ENCODE measurements around the gene S100A9.

The S100A9 gene

DNA sequence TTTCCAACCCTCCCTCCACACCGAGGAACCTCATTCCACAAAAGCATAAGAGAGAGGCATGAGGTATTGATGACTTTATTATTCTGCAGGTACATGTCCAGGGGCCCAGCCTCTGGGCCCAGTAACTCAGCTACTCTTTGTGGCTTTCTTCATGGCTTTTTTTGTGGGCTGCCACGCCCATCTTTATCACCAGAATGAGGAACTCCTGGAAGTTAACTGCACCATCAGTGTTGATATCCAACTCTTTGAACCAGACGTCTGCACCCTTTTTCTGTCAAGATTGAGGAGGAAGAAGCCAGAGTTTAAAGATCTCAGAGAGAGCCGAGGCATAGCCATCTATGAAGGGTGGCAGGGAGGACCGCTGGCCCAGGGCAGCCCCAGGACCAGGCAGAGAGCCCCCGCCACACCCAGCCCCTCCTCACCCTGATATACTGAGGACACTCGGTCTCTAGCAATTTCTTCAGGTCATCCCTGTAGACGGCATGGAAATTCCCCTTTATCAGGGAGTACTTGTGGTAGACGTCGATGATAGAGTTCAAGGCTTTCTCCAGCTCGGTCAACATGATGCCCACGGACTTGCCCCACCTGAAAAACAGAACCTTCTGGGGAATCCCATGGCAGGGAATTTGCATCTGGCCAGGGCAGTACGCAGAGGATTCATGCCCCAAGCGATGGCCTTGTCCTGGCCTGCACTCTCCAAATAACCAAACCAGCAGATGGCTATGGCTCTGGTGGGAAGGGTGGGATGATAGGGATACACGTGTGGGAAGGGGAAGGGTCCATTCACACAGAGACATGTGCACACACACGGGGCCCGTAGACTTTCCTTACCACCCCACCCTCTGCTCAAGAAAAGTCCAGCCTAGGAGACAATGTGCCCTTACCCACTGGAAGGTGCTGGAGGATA lies 32.6 kb downstream of the S100A9 start:
- H3K27me3 ChIP-seq (replicated peaks): no peaks in the 10 kb centered on the region
- in situ Hi-C loops (cut with HindIII; ENCODE audit: low pct_ligation_motif_present, low sequenced_read_pairs): no loop called here
- no peaks in the 10 kb centered on the region for H3K36me3 ChIP-seq (replicated peaks)
- TF ChIP-seq, protein P1, sequence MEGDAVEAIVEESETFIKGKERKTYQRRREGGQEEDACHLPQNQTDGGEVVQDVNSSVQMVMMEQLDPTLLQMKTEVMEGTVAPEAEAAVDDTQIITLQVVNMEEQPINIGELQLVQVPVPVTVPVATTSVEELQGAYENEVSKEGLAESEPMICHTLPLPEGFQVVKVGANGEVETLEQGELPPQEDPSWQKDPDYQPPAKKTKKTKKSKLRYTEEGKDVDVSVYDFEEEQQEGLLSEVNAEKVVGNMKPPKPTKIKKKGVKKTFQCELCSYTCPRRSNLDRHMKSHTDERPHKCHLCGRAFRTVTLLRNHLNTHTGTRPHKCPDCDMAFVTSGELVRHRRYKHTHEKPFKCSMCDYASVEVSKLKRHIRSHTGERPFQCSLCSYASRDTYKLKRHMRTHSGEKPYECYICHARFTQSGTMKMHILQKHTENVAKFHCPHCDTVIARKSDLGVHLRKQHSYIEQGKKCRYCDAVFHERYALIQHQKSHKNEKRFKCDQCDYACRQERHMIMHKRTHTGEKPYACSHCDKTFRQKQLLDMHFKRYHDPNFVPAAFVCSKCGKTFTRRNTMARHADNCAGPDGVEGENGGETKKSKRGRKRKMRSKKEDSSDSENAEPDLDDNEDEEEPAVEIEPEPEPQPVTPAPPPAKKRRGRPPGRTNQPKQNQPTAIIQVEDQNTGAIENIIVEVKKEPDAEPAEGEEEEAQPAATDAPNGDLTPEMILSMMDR (IDR thresholded peaks at IDR 0.05; ENCODE audit: low read depth, low read length, missing control alignments): no peak
- H3K27ac ChIP-seq: no peak overlapping the region
- DNase-seq: no peak
- H3K4me3 ChIP-seq (ENCODE audit: low read depth, low read length): no peak overlapping the region

DNA sequence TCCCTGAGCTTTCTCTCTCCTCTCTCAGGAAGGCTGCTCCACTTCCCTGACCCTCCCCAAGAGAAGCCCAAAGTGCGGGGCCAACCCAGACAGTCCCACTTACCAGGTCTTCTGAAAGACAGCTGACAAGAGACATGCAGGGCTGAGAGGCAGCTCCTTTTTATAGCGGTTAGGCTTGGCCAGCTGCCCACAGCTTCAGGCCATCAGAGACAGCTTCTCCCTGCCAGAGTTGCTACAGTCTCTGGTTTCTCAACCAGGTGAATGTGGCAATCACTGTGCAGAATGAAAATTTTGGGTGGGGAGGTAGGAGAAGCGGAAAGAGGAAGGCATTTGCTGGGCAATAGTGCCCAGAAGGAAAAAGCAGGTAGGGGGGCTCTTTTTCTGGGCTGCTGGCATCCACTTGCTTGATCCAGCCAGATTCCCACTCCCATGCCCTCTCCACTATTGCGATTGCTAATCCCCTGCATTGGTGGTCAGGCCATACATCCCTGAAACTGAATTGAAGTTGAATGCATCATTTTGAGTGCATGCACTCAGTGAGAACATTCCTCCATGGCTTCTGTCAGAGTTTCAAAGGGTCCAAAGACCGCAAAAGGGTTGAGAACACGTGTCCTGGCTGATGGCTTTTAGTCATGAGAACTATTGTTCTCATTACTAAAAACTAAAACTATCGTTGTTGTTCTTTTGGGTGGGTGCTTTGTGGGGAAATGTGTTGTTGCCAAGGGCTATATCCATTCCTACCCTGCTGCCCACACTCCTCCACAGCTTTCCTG lies 33.5 kb downstream of the S100A9 start, which contains the start of gene S100A8:
TSS of gene S100A8 (minus strand) at position 136 of the 773 bp plus-strand sequence. CDS start 538 bp downstream, outside the sequence.
- Histone ChIP-seq H3K4me3 (ENCODE audit: low read depth, low read length) (no peak within 1 kb of the TSS), H3K36me3 (replicated peaks) (no peaks in the 10 kb centered on the region), H3K27me3 (replicated peaks) (no peaks in the 10 kb centered on the region), H3K27ac (no peak within 1 kb of the TSS)
- in situ Hi-C loops (cut with HindIII; ENCODE audit: low pct_ligation_motif_present, low sequenced_read_pairs): no loop called here
- no peak for DNase-seq
- TF ChIP-seq, protein P1 (IDR thresholded peaks at IDR 0.05; ENCODE audit: low read depth, low read length, missing control alignments): no peak

DNA sequence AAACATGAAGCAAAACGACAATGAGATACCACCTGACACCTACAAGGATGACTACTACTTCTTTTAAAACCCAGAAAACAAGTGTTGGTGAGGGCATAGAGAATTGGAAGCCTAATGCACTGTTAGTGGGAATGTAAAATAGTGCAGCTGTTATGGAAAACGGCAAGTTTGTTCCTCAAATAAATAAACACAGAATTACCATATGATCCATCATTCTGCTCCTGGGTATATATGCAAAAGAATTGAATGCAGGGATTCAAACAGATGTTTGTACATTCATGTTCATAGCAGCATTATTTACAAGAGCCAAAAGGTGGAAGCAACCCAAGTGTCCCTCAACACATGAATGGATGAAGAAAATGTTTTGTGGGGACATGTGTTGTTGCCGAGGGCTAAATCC lies 34.6 kb downstream of the S100A9 start:
- no peak for DNase-seq
- no peaks in the 10 kb centered on the region for H3K27me3 ChIP-seq (replicated peaks)
- no peak overlapping the region for H3K27ac ChIP-seq
- in situ Hi-C loops (cut with HindIII; ENCODE audit: low pct_ligation_motif_present, low sequenced_read_pairs): no loop called here
- H3K36me3 ChIP-seq (replicated peaks): no peaks in the 10 kb centered on the region
- no peak overlapping the region for H3K4me3 ChIP-seq (ENCODE audit: low read depth, low read length)
- TF ChIP-seq, protein P1 (IDR thresholded peaks at IDR 0.05; ENCODE audit: low read depth, low read length, missing control alignments): no peak

DNA sequence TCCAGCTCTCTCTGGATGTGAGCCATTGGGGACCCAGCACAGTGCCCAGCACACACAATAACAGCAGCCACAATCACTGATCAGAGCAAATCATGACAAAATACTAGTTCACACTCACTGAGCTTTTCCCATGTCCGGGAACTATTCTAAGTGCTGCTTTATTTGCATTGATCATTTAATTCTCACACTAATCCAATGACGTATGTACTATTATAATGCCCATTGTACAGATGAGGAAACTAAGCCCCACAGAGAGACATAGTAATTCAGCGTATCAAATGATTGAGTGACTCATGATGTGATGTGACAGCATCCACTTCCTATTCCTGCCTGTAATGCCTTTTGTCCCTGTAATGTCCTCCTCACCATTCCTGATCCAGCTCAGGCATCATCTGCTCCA lies 35.2 kb downstream of the S100A9 start:
- in situ Hi-C loops (cut with HindIII; ENCODE audit: low pct_ligation_motif_present, low sequenced_read_pairs): no loop called here
- Histone ChIP-seq H3K36me3 (replicated peaks) (no peaks in the 10 kb centered on the region), H3K27me3 (replicated peaks) (no peaks in the 10 kb centered on the region), H3K4me3 (ENCODE audit: low read depth, low read length) (no peak overlapping the region), H3K27ac (no peak overlapping the region)
- TF ChIP-seq, protein P1 (IDR thresholded peaks at IDR 0.05; ENCODE audit: low read depth, low read length, missing control alignments): no peak
- no peak for DNase-seq

DNA sequence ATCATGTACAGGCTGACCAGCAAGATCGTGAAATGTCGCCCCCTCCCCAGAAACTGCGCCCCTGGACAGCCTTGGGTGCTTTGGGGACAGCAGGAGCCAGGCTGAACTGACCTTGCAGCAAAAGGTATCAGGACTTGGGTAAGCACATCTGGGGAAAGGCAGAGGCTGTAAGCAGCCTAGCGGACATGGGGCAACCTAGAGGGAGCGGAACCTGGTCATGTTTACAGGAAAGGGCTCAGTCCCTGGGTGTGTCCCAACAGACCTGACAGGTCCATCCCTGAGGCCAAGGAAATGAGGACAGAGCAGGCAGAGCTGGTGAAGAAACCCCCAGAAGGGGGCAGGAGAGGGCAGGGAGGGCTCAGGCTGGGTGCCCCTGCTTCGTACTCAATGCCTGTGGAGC lies 36.3 kb downstream of the S100A9 start:
- TF ChIP-seq, protein P1 (IDR thresholded peaks at IDR 0.05; ENCODE audit: low read depth, low read length, missing control alignments): no peak

More for the DNA sequence above, 36.3 kb downstream of the S100A9 start:
- H3K36me3 ChIP-seq (replicated peaks): no peaks in the 10 kb centered on the region
- H3K4me3 ChIP-seq (ENCODE audit: low read depth, low read length): no peak overlapping the region
- no peaks in the 10 kb centered on the region for H3K27me3 ChIP-seq (replicated peaks)
- no peak overlapping the region for H3K27ac ChIP-seq
- in situ Hi-C loops (cut with HindIII; ENCODE audit: low pct_ligation_motif_present, low sequenced_read_pairs): no loop called here
- no peak for DNase-seq

Data from brain microvascular endothelial cell (primary cell).